GM23338 (cell line): ENCODE results near the gene ZDHHC6. TPM values are rescaled to one million over a fixed set of nuclear protein-coding genes. Genes with fewer than 3 reads are reported as not detected.

ENCODE experiments used
- ATAC-seq: fragments of 200-7000 bp; cut with Tn5 transposase; 3 replicates; pipeline ENCODE4 v1.9.1; 2020
- DNase-seq: peaks from one replicate; pipeline ENCODE4 v3.0.0-alpha.2; 2015; ENCODE audit warnings: low spot score
- H2AFZ ChIP-seq: fragments of 200-600 bp; sonication (generic); 2 replicates; pipeline ENCODE4 v1.8.0; 2016; ENCODE audit warnings: antibody characterized with exemption, mild to moderate bottlenecking, moderate library complexity
- H3F3A ChIP-seq: fragments of 200-600 bp; sonication (generic); replicated peaks from 2 replicates; pipeline ENCODE4 v1.8.0; 2017; ENCODE audit warnings: antibody characterized with exemption, mixed run types, low read depth
- H3K27ac ChIP-seq: fragments of 200-600 bp; sonication (generic); 2 replicates; pipeline ENCODE4 v1.6.1; 2016; ENCODE audit warnings: low read depth
- H3K27me3 ChIP-seq: fragments of 200-600 bp; sonication (generic); 2 replicates; pipeline ENCODE4 v1.8.0; 2016; ENCODE audit warnings: mild to moderate bottlenecking, mixed run types, moderate library complexity; ENCODE audit not compliant: insufficient read depth
- H3K36me3 ChIP-seq: fragments of 200-600 bp; sonication (generic); 2 replicates; pipeline ENCODE4 v1.8.0; 2016; ENCODE audit warnings: mild to moderate bottlenecking; ENCODE audit not compliant: insufficient read depth
- H3K4me1 ChIP-seq: fragments of 200-600 bp; sonication (generic); 2 replicates; pipeline ENCODE4 v1.8.0; 2016; ENCODE audit warnings: mild to moderate bottlenecking, moderate library complexity; ENCODE audit not compliant: insufficient read depth
- H3K4me2 ChIP-seq: fragments of 200-600 bp; sonication (generic); 2 replicates; pipeline ENCODE4 v1.7.1; 2017; ENCODE audit warnings: mixed run types
- H3K4me3 ChIP-seq: fragments of 200-600 bp; sonication (generic); 2 replicates; pipeline ENCODE4 v1.6.1; 2016; ENCODE audit warnings: mixed run types
- H3K79me2 ChIP-seq: fragments of 200-600 bp; sonication (generic); replicated peaks from 2 replicates; pipeline ENCODE4 v1.8.0; 2017; ENCODE audit warnings: mild to moderate bottlenecking; ENCODE audit not compliant: insufficient read depth
- H3K9me2 ChIP-seq: fragments of 200-600 bp; sonication (generic); 2 replicates; pipeline ENCODE4 v1.8.0; 2017; ENCODE audit not compliant: insufficient read depth
- H4K20me1 ChIP-seq: fragments of 200-600 bp; sonication (generic); replicated peaks from 2 replicates; pipeline ENCODE4 v1.8.0; 2017; ENCODE audit warnings: mild to moderate bottlenecking; ENCODE audit not compliant: insufficient read depth
- H3K27ac Mint-ChIP-seq: 2 replicates; pipeline ENCODE4 v1.8.0; 2020; ENCODE audit warnings: inconsistent platforms, mild to moderate bottlenecking, moderate library complexity, mixed read lengths
- H3K27me3 Mint-ChIP-seq: 3 replicates; pipeline ENCODE4 v1.8.0; 2022; ENCODE audit warnings: low read depth, mild to moderate bottlenecking, moderate library complexity, mixed read lengths, inconsistent platforms; ENCODE audit not compliant: insufficient read depth, poor library complexity
- H3K36me3 Mint-ChIP-seq: 3 replicates; pipeline ENCODE4 v1.8.0; 2021; ENCODE audit warnings: low read depth, mild to moderate bottlenecking, inconsistent platforms, moderate library complexity, mixed read lengths
- H3K4me1 Mint-ChIP-seq: 3 replicates; pipeline ENCODE4 v1.8.0; 2020; ENCODE audit warnings: mild to moderate bottlenecking, inconsistent platforms, mixed read lengths
- H3K4me3 Mint-ChIP-seq: 3 replicates; pipeline ENCODE4 v1.8.0; 2021; ENCODE audit warnings: moderate library complexity, mild to moderate bottlenecking, inconsistent platforms, mixed read lengths
- H3K9me3 Mint-ChIP-seq: 3 replicates; pipeline ENCODE4 v1.8.0; 2020; ENCODE audit warnings: moderate library complexity, mild to moderate bottlenecking, inconsistent platforms, mixed read lengths
- CREB1 ChIP-seq: fragments of 250-450 bp; sonication (Bioruptor Pico); IDR thresholded peaks from 2 replicates; pipeline ENCODE4 v1.5.0; 2020; ENCODE audit warnings: low read depth, mild to moderate bottlenecking, moderate library complexity
- CTCF ChIP-seq, 2 experiments: fragments of 200-600 bp in 1 of 2; sonication (generic) in 1 of 2; conservative IDR thresholded peaks; 2 replicates each; pipeline versions ENCODE4 v1.5.1 to v1.6.1; 2016 to 2017; ENCODE audit warnings: antibody characterized with exemption in 2 of 2, low read depth in 2 of 2, mild to moderate bottlenecking in 2 of 2, moderate library complexity in 1 of 2
- EZH2 ChIP-seq: fragments of 200-600 bp; sonication (generic); IDR thresholded peaks from one replicate; pipeline ENCODE4 v1.8.0; 2017; ENCODE audit warnings: antibody characterized with exemption, mild to moderate bottlenecking, low read depth; ENCODE audit not compliant: unreplicated experiment
- NANOG ChIP-seq: IDR thresholded peaks from 2 replicates; pipeline ENCODE4 v1.6.1; 2016; ENCODE audit warnings: antibody characterized with exemption, borderline replicate concordance
- STAT1 ChIP-seq: IDR thresholded peaks from one replicate; pipeline ENCODE4 v1.6.1; 2016; ENCODE audit warnings: antibody characterized with exemption; ENCODE audit not compliant: unreplicated experiment
- ZNF114 ChIP-seq: fragments of 250-450 bp; sonication (Bioruptor Pico); IDR thresholded peaks from 2 replicates; pipeline ENCODE4 v1.5.0; 2020; ENCODE audit warnings: mild to moderate bottlenecking, moderate library complexity
- polyA plus RNA-seq: library from polyadenylated mRNA; unstranded; fragments of >200 nt; fragmentation: Nextera tagmentation; extraction: Ambion mirVana; gene quantifications from 2 replicates; pipeline ENCODE4 v1.2.1, GENCODE V29; 2016
- total RNA-seq: library from RNA; depleted of rRNA; stranded (reverse); fragments of >200 nt; shearing (Covaris generic); gene quantifications from 2 replicates; pipeline ENCODE4 v1.2.3, GENCODE V29; 2014
- TF ChIP-seq, protein P1 (sequence below): fragments of 250-450 bp; sonication (Bioruptor Pico); IDR thresholded peaks from 2 replicates; pipeline ENCODE4 v1.5.0; 2020; ENCODE audit warnings: mild to moderate bottlenecking, moderate library complexity
- TF ChIP-seq, protein P2 (sequence below): IDR thresholded peaks from one replicate; pipeline ENCODE4 v1.6.1; 2018; ENCODE audit warnings: antibody characterized with exemption; ENCODE audit not compliant: unreplicated experiment
- TF ChIP-seq, protein P3 (sequence below): IDR thresholded peaks from 2 replicates; pipeline ENCODE4 v1.6.1; 2016; ENCODE audit warnings: antibody characterized with exemption

The ZDHHC6 gene
- total and polyA plus RNA-seq, 2 experiments from 2014 or later, result 24.6 to 33.7 TPM

GRCh38 chr10:112481602-112482001, 34.9 kb upstream of the ZDHHC6 start (continued):
- TF ChIP-seq, protein P1, sequence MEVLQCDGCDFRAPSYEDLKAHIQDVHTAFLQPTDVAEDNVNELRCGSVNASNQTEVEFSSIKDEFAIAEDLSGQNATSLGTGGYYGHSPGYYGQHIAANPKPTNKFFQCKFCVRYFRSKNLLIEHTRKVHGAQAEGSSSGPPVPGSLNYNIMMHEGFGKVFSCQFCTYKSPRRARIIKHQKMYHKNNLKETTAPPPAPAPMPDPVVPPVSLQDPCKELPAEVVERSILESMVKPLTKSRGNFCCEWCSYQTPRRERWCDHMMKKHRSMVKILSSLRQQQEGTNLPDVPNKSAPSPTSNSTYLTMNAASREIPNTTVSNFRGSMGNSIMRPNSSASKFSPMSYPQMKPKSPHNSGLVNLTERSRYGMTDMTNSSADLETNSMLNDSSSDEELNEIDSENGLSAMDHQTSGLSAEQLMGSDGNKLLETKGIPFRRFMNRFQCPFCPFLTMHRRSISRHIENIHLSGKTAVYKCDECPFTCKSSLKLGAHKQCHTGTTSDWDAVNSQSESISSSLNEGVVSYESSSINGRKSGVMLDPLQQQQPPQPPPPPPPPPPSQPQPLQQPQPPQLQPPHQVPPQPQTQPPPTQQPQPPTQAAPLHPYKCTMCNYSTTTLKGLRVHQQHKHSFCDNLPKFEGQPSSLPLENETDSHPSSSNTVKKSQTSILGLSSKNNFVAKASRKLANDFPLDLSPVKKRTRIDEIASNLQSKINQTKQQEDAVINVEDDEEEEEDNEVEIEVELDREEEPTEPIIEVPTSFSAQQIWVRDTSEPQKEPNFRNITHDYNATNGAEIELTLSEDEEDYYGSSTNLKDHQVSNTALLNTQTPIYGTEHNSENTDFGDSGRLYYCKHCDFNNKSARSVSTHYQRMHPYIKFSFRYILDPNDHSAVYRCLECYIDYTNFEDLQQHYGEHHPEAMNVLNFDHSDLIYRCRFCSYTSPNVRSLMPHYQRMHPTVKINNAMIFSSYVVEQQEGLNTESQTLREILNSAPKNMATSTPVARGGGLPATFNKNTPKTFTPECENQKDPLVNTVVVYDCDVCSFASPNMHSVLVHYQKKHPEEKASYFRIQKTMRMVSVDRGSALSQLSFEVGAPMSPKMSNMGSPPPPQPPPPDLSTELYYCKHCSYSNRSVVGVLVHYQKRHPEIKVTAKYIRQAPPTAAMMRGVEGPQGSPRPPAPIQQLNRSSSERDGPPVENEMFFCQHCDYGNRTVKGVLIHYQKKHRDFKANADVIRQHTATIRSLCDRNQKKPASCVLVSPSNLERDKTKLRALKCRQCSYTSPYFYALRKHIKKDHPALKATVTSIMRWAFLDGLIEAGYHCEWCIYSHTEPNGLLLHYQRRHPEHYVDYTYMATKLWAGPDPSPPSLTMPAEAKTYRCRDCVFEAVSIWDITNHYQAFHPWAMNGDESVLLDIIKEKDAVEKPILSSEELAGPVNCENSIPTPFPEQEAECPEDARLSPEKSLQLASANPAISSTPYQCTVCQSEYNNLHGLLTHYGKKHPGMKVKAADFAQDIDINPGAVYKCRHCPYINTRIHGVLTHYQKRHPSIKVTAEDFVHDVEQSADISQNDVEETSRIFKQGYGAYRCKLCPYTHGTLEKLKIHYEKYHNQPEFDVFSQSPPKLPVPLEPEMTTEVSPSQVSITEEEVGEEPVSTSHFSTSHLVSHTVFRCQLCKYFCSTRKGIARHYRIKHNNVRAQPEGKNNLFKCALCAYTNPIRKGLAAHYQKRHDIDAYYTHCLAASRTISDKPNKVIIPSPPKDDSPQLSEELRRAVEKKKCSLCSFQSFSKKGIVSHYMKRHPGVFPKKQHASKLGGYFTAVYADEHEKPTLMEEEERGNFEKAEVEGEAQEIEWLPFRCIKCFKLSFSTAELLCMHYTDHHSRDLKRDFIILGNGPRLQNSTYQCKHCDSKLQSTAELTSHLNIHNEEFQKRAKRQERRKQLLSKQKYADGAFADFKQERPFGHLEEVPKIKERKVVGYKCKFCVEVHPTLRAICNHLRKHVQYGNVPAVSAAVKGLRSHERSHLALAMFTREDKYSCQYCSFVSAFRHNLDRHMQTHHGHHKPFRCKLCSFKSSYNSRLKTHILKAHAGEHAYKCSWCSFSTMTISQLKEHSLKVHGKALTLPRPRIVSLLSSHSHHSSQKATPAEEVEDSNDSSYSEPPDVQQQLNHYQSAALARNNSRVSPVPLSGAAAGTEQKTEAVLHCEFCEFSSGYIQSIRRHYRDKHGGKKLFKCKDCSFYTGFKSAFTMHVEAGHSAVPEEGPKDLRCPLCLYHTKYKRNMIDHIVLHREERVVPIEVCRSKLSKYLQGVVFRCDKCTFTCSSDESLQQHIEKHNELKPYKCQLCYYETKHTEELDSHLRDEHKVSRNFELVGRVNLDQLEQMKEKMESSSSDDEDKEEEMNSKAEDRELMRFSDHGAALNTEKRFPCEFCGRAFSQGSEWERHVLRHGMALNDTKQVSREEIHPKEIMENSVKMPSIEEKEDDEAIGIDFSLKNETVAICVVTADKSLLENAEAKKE, result no peak
- TF ChIP-seq STAT1, result no peak
- TF ChIP-seq, protein P2, sequence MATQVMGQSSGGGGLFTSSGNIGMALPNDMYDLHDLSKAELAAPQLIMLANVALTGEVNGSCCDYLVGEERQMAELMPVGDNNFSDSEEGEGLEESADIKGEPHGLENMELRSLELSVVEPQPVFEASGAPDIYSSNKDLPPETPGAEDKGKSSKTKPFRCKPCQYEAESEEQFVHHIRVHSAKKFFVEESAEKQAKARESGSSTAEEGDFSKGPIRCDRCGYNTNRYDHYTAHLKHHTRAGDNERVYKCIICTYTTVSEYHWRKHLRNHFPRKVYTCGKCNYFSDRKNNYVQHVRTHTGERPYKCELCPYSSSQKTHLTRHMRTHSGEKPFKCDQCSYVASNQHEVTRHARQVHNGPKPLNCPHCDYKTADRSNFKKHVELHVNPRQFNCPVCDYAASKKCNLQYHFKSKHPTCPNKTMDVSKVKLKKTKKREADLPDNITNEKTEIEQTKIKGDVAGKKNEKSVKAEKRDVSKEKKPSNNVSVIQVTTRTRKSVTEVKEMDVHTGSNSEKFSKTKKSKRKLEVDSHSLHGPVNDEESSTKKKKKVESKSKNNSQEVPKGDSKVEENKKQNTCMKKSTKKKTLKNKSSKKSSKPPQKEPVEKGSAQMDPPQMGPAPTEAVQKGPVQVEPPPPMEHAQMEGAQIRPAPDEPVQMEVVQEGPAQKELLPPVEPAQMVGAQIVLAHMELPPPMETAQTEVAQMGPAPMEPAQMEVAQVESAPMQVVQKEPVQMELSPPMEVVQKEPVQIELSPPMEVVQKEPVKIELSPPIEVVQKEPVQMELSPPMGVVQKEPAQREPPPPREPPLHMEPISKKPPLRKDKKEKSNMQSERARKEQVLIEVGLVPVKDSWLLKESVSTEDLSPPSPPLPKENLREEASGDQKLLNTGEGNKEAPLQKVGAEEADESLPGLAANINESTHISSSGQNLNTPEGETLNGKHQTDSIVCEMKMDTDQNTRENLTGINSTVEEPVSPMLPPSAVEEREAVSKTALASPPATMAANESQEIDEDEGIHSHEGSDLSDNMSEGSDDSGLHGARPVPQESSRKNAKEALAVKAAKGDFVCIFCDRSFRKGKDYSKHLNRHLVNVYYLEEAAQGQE, result no peak
- no peak for TF ChIP-seq NANOG

DNA sequence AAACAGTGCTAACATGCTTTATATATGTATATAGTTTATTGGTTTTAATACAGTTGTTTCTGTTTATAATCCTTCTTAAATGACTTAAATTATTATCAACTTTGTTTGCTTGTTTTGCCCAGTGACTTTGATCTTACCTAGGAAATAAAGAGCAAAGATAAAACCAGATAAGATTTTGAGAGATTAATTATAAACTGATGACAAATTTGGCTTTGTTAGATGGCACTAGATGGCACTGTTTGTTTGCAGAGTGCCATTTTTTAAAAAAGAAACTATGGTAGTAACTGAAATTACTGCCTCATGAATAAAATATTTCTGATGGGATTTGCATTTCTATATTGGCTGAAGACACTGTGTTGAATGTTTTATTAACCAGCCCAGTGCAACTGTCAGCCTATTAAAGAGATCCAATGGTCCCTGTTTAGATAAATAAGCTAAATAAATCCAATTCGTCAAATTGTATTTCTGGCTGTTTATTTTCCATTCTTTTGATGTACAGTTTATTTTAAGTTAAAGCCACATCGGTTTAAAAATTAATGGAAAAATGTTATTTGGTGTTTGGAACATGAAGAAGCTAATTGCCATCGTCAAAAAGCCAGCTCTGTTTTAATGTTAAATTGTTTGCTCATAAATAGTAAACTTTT, 29.0 kb upstream of the ZDHHC6 start:
- Histone ChIP-seq H3K36me3 (no peaks in the 10 kb centered on the region), H3K4me3 (no peak overlapping the region), H3F3A (no peaks in the 10 kb centered on the region), H3K4me1 (no peaks in the 10 kb centered on the region; the same call in 1 of the 2 replicates), H4K20me1 (no peaks in the 10 kb centered on the region), H2AFZ (no peak overlapping the region), H3K27me3 (no peaks in the 10 kb centered on the region), H3K27ac (no peak overlapping the region), H3K79me2 (no peaks in the 10 kb centered on the region; the same call in 1 of the 2 replicates), H3K4me2 (no peak overlapping the region), H3K9me2 (no peaks in the 10 kb centered on the region)
- Mint-ChIP-seq H3K36me3 (peaks cover 3% of the 10 kb centered on the region; the same call in 2 of the 3 replicates), H3K9me3 (no peaks in the 10 kb centered on the region; the same call in 2 of the 3 replicates), H3K4me3 (no peak overlapping the region), H3K27ac (no peak overlapping the region), H3K4me1 (peaks cover 10% of the 10 kb centered on the region; the same call in 2 of the 3 replicates), H3K27me3 (no peaks in the 10 kb centered on the region)
- ATAC-seq, result no peak
- no peak for DNase-seq
- TF ChIP-seq CREB1, result no peak
- no peak for TF ChIP-seq EZH2
- TF ChIP-seq NANOG, result no peak
- TF ChIP-seq, protein P3, sequence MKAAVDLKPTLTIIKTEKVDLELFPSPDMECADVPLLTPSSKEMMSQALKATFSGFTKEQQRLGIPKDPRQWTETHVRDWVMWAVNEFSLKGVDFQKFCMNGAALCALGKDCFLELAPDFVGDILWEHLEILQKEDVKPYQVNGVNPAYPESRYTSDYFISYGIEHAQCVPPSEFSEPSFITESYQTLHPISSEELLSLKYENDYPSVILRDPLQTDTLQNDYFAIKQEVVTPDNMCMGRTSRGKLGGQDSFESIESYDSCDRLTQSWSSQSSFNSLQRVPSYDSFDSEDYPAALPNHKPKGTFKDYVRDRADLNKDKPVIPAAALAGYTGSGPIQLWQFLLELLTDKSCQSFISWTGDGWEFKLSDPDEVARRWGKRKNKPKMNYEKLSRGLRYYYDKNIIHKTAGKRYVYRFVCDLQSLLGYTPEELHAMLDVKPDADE, result no peak
- no peak for TF ChIP-seq ZNF114 (CRISPR knock-in tag)
- peak in 1 of 2 experiments; percentile 54; a peak in 3 of 4 replicates for TF ChIP-seq CTCF (conservative IDR thresholded peaks at IDR 0.05; ENCODE audit: low read depth in 2 of 2)
